Neural crest cell (in vitro differentiated cells): ENCODE measurements around the gene SRSF3. TPM values are rescaled to one million over a fixed set of nuclear protein-coding genes. Genes with fewer than 3 reads are reported as not detected.
"Not testable (repeated sequence)": the region's sequence is repeated elsewhere in the genome, so short reads cannot be mapped to it uniquely, and the experiment has no call there.

Experiments used
- DNase-seq: peaks from one replicate; pipeline ENCODE4 v3.0.0; 2021; ENCODE audit warnings: low read depth, mixed read lengths, low spot score
- H3K27ac Mint-ChIP-seq: one replicate; pipeline ENCODE4 v1.8.0; 2021; ENCODE audit warnings: mild to moderate bottlenecking, mixed read lengths; ENCODE audit not compliant: unreplicated experiment
- H3K27me3 Mint-ChIP-seq: 2 replicates; pipeline ENCODE4 v1.8.0; 2021; ENCODE audit warnings: low read depth, mild to moderate bottlenecking, mixed read lengths
- H3K36me3 Mint-ChIP-seq: 2 replicates; pipeline ENCODE4 v1.8.0; 2021; ENCODE audit warnings: low read depth, mild to moderate bottlenecking, mixed read lengths
- H3K4me1 Mint-ChIP-seq: 2 replicates; pipeline ENCODE4 v1.8.0; 2021; ENCODE audit warnings: mixed read lengths
- H3K4me3 Mint-ChIP-seq: one replicate; pipeline ENCODE4 v1.8.0; 2021; ENCODE audit warnings: mild to moderate bottlenecking, mixed read lengths
- H3K9me3 Mint-ChIP-seq: 2 replicates; pipeline ENCODE4 v1.8.0; 2021; ENCODE audit warnings: mixed read lengths
- total RNA-seq: library from RNA; stranded (reverse); gene quantifications from 2 replicates; pipeline ENCODE4 v1.2.1, GENCODE V29; 2021
- TF ChIP-seq, protein P1 (sequence below): fragments of 200-600 bp; sonication (generic); conservative IDR thresholded peaks from 2 replicates; pipeline ENCODE4 v1.5.0; 2021; ENCODE audit warnings: antibody characterized with exemption, mild to moderate bottlenecking

SRSF3 gene
- total RNA-seq, 1 donor from 2014 or later = 611 TPM

DNA sequence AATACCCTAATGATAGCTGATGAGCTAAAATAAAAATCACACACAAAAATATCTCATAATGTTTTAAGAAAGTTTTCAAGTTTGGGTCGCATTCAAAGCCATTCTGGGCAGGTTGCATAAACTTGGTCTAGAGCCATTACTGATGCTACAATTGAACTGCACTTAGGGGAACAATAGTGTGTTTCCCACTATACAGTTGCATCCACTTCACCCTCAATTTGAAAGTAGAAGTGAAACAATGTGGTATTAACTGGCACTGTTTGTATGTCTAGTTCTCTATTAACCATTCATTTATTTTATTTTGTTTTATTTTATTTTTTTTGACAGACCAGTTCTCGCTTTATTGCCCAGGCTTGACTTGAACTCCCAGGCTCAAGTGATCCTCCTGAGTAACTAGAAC lies 23.9 kb upstream of the SRSF3 start:
- Mint-ChIP-seq H3K4me1 (no peaks in the 10 kb centered on the region), H3K36me3 (no peaks in the 10 kb centered on the region), H3K4me3 (no peak overlapping the region), H3K27ac (no peak overlapping the region), H3K9me3 (no peaks in the 10 kb centered on the region), H3K27me3 (no peaks in the 10 kb centered on the region)
- no peak for DNase-seq
- TF ChIP-seq, protein P1, sequence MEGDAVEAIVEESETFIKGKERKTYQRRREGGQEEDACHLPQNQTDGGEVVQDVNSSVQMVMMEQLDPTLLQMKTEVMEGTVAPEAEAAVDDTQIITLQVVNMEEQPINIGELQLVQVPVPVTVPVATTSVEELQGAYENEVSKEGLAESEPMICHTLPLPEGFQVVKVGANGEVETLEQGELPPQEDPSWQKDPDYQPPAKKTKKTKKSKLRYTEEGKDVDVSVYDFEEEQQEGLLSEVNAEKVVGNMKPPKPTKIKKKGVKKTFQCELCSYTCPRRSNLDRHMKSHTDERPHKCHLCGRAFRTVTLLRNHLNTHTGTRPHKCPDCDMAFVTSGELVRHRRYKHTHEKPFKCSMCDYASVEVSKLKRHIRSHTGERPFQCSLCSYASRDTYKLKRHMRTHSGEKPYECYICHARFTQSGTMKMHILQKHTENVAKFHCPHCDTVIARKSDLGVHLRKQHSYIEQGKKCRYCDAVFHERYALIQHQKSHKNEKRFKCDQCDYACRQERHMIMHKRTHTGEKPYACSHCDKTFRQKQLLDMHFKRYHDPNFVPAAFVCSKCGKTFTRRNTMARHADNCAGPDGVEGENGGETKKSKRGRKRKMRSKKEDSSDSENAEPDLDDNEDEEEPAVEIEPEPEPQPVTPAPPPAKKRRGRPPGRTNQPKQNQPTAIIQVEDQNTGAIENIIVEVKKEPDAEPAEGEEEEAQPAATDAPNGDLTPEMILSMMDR = no peak

DNA sequence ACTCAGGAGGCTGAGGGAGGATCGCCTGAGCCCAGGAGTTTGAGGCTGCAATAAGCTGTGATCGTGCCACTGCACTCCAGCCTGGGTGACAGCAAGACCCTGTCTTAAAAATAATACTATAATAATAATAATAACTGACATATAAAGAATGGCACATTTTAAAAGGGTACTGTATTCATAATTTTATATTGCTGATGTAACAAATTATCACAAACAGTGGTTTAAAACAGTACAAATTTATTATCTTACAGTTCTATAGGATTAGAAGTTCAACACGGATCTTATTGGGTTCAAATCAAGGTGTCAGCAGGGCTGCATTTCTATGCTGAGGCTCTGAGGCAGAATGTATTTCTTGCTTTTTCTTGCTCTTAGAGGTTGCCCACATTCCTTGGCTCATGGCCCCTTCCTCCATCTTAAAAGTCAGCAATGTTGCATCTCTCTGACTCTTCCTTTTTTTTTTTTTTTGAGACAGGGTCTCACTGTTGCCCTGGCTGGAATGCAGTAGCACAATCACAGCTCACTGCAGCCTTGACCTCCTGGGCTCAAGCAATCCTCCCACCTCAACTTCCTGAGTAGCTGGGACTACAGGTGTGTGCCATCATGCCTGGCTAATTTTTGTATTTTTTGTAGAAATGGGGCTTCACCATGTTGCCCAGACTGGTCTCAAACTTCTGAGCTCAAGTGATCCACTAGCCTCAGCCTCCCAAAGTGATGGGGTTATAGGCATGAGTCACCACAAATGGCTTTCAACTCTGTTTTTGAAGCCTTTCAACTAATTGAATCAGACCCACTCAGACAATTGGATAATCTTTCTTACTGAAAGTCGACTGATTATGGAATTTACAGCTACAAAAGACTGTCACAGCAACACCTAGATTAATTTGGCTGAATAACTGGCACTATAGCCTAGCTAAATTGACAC lies 22.8 kb upstream of the SRSF3 start:
- Mint-ChIP-seq H3K27ac (no peak overlapping the region), H3K27me3 (no peaks in the 10 kb centered on the region), H3K36me3 (no peaks in the 10 kb centered on the region), H3K9me3 (no peaks in the 10 kb centered on the region), H3K4me3 (no peak overlapping the region), H3K4me1 (no peaks in the 10 kb centered on the region)
- no peak for DNase-seq
- TF ChIP-seq, protein P1 = no peak

DNA sequence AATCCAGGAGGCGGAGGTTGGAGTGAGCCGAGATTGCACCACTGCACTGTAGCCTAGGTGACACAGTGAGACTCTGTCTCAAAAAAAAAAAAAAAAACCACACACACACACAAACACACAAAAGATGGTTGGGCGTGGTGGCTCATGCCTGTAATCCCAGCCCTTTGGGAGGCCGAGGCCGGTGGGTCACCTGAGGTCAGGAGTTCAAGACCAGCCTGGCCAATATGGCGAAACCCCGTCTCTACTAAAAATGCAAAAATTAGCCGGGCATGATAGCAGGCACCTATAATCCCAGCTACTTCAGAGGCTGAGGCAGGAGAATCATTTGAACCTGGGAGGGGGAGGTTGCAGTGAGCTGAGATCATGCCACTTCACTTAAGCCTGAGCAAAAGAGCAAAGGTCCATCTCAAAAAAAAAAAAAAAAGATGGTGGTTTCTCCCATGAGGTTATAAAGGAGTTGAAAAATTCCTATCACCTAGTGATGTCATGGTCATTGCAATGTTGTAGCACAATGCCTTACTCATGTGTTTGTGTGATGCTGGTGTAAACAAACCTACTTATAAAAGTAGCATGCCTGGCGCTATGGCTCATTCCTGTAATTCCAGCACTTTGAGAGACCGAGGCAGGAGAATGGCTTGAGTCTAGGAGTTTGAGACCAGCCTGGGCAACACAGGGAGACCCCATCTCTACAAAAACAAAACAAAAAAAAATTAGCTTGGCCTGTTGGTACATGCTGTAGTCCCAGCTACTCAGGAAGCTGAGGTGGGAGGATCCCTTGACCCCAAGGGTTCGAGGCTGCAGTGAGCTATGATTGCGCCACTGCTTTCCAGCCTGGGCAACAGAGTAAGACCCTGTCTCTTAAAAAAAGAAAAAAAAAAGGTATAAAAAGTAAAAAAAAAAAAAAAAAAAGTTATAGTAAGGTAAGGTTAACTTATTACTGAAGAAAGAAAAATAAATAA lies 21.5 kb upstream of the SRSF3 start:
- DNase-seq, H3K36me3 Mint-ChIP-seq, H3K9me3 Mint-ChIP-seq, H3K4me1 Mint-ChIP-seq, H3K4me3 Mint-ChIP-seq, H3K27me3 Mint-ChIP-seq, H3K27ac Mint-ChIP-seq: not testable (repeated sequence)

DNA sequence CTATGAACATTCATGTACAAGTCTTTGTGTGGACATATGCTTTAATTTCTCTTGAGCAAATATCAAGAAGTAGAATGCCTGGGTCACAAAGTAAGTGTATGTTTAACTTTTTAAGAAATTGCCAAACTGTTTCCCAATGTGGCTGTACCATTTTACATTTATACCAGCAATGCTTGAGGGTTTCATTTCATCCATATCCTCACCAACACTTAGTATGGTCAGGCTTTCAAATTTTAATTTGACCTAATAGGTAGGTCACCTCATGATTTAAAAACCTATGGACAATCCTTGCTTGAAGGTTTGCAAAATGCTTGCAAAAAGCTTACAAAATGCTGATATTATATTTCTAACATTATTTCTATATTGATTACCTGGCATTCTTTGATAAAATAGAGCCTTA lies 19.5 kb upstream of the SRSF3 start:
- TF ChIP-seq, protein P1 = no peak
- Mint-ChIP-seq H3K27me3 (no peaks in the 10 kb centered on the region), H3K27ac (no peak overlapping the region), H3K4me3 (no peak overlapping the region), H3K36me3 (no peaks in the 10 kb centered on the region), H3K9me3 (no peaks in the 10 kb centered on the region), H3K4me1 (peaks cover 15% of the 10 kb centered on the region)
- DNase-seq = no peak

DNA sequence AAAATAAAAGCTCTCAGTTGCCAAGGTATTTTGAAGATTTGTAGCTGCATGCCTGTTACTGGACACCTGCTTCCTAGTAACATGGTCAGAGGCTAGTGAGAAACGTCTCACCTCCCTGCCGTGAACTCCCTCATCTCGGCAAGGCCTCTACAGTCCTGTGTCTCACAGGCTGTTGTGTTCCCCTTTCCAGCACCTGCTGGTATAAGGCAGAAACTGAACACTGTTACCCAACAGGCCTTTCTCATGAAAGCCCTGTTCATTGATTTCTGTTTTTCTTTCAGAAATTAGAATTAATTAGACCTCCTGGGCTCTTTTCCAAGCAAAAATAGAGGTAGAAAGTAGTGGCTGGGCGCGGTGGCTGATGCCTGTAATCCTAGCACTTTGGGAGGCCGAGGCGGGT lies 17.6 kb upstream of the SRSF3 start:
- DNase-seq = no peak
- no peaks in the 10 kb centered on the region for H3K9me3 Mint-ChIP-seq
- TF ChIP-seq, protein P1 = no peak
- no peak overlapping the region for H3K27ac Mint-ChIP-seq
- H3K27me3 Mint-ChIP-seq = no peaks in the 10 kb centered on the region
- H3K36me3 Mint-ChIP-seq = no peaks in the 10 kb centered on the region
- H3K4me3 Mint-ChIP-seq = no peak overlapping the region
- H3K4me1 Mint-ChIP-seq = peaks cover 20% of the 10 kb centered on the region
